CD4-positive, CD25-positive, alpha-beta regulatory T cell (primary cell): Measurements from ENCODE around the gene MEIS2. TPM values are rescaled to one million over a fixed set of nuclear protein-coding genes. Genes with fewer than 3 reads are reported as not detected.

Experiments
- ATAC-seq, 2 donors: fragments of 150-1000 bp; cut with Tn5 transposase; one replicate each; pipeline ENCODE4 v1.10.0; 2021; ENCODE audit warnings: low read depth in 2 of 2, moderate number of reproducible peaks in 2 of 2, moderate library complexity in 1 of 2
- DNase-seq, 3 donors: peaks; one replicate each; pipeline versions ENCODE4 v3.0.0 to v3.0.0-alpha.2; 2012 to 2022; ENCODE audit warnings: mixed read lengths in 1 of 3
- H3K27ac ChIP-seq: one replicate; pipeline ENCODE4 v1.7.0; 2013; ENCODE audit warnings: mild to moderate bottlenecking, low read length; ENCODE audit not compliant: insufficient read depth, poor library complexity, severe bottlenecking
- H3K27me3 ChIP-seq: one replicate; pipeline ENCODE4 v1.7.0; 2013; ENCODE audit warnings: low read length; ENCODE audit not compliant: control insufficient read depth, insufficient read depth
- H3K36me3 ChIP-seq: one replicate; pipeline ENCODE4 v1.7.0; 2013; ENCODE audit warnings: mild to moderate bottlenecking, low read length, moderate library complexity; ENCODE audit not compliant: control insufficient read depth, insufficient read depth
- H3K4me1 ChIP-seq: 2 replicates; pipeline ENCODE4 v1.7.0; 2013; ENCODE audit warnings: mild to moderate bottlenecking, low read length; ENCODE audit not compliant: insufficient read depth, control insufficient read depth, poor library complexity, severe bottlenecking
- H3K4me3 ChIP-seq: one replicate; pipeline ENCODE4 v1.7.0; 2013; ENCODE audit warnings: low read depth, mild to moderate bottlenecking, low read length, moderate library complexity
- H3K9me3 ChIP-seq, 2 experiments: 1 replicate in 1 of 2; 2 replicates in 1 of 2; pipeline ENCODE4 v1.7.0; 2013; ENCODE audit warnings: low read length in 2 of 2, mild to moderate bottlenecking in 1 of 2, moderate library complexity in 1 of 2; ENCODE audit not compliant: control insufficient read depth in 2 of 2
- H3K27ac Mint-ChIP-seq, 3 donors: one replicate each; pipeline ENCODE4 v1.8.0; 2020 to 2022; ENCODE audit warnings: mild to moderate bottlenecking in 3 of 3, mixed read lengths in 3 of 3, moderate library complexity in 2 of 3
- H3K27me3 Mint-ChIP-seq: one replicate; pipeline ENCODE4 v1.8.0; 2022; ENCODE audit warnings: mild to moderate bottlenecking, mixed read lengths
- H3K36me3 Mint-ChIP-seq: one replicate; pipeline ENCODE4 v1.8.0; 2020; ENCODE audit warnings: mixed read lengths
- H3K4me1 Mint-ChIP-seq, 4 donors: one replicate each; pipeline ENCODE4 v1.8.0; 2020 to 2022; ENCODE audit warnings: mixed read lengths in 4 of 4, mild to moderate bottlenecking in 1 of 4
- H3K4me3 Mint-ChIP-seq, 4 donors: one replicate each; pipeline ENCODE4 v1.8.0; 2020 to 2022; ENCODE audit warnings: mild to moderate bottlenecking in 4 of 4, mixed read lengths in 4 of 4, moderate library complexity in 3 of 4
- H3K9me3 Mint-ChIP-seq, 7 donors: one replicate each; pipeline ENCODE4 v1.8.0; 2020 to 2022; ENCODE audit warnings: mixed read lengths in 7 of 7, mild to moderate bottlenecking in 3 of 7, moderate library complexity in 2 of 7
- polyA plus RNA-seq, 4 donors: library from polyadenylated mRNA; unstranded; fragments of 300-500 nt; fragmentation: Illumina TruSeq; gene quantifications; one replicate each; pipeline ENCODE4 v1.2.3, GENCODE V29; 2021
- total RNA-seq: library from RNA; stranded (reverse); gene quantifications from one replicate; pipeline ENCODE4 v1.2.3, GENCODE V29; 2022

The MEIS2 gene
- total and polyA plus RNA-seq, 5 donors from 2014 or later = not detected

DNA sequence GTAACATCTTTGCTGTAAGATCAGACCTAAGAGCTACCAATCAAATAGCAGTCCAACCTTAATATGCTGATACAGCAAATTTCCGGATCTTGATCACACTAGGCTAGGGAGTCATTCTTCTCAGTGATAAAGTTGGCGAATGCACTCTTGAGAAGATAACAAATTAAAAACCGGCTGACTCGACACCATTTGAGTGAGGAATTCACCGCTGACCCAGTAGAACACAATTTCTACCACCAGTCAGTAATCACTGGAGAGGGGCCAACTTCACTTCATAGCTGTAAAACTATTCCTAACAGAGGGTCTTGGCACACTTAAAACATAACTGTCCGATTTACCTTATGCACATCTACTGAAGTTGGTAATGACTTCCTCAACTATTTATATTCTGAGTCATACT is 47.2 kb downstream of the MEIS2 start:
- Histone ChIP-seq H3K4me1 (no peaks in the 10 kb centered on the region), H3K4me3 (no peak overlapping the region), H3K27me3 (no peaks in the 10 kb centered on the region), H3K36me3 (no peaks in the 10 kb centered on the region), H3K9me3 (no peaks in the 10 kb centered on the region), H3K27ac (no peak overlapping the region)
- Mint-ChIP-seq H3K4me3 (no peak overlapping the region), H3K27ac (no peak overlapping the region), H3K27me3 (no peaks in the 10 kb centered on the region), H3K4me1 (no peaks in the 10 kb centered on the region), H3K9me3 (peaks cover 0 to 2% (median 0%) of the 10 kb centered on the region in 7 donors), H3K36me3 (no peaks in the 10 kb centered on the region)
- ATAC-seq (no peak), DNase-seq (no peak)

DNA sequence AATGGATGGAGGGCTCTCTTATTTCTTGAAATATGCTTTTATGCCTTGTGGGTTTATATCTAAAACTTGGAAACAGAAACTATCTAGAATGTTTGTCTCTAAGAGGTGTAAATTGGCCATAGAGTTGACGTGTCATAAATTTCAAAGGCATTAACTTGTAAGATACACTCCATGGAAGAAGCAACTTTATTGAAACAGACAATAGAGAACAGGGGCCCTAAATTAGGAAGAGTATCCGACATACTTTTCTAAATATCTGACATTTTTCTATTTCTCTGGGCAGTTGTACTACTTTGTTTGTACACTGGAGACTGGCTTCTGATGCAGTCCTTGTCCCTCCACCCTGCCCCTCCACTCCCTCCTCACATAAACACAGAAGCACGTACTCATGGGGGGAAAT is 50.0 kb downstream of the MEIS2 start:
- ATAC-seq (no peak), DNase-seq (no peak)
- Histone ChIP-seq H3K4me3 (no peak overlapping the region), H3K36me3 (no peaks in the 10 kb centered on the region), H3K27me3 (no peaks in the 10 kb centered on the region), H3K4me1 (no peaks in the 10 kb centered on the region), H3K9me3 (no peaks in the 10 kb centered on the region), H3K27ac (no peak overlapping the region)
- no peak overlapping the region for H3K27ac Mint-ChIP-seq
- no peak overlapping the region for H3K4me3 Mint-ChIP-seq
- H3K27me3 Mint-ChIP-seq = no peaks in the 10 kb centered on the region
- no peaks in the 10 kb centered on the region for H3K36me3 Mint-ChIP-seq
- H3K4me1 Mint-ChIP-seq = no peaks in the 10 kb centered on the region
- peaks cover 0 to 2% (median 0%) of the 10 kb centered on the region in 7 donors for H3K9me3 Mint-ChIP-seq

DNA sequence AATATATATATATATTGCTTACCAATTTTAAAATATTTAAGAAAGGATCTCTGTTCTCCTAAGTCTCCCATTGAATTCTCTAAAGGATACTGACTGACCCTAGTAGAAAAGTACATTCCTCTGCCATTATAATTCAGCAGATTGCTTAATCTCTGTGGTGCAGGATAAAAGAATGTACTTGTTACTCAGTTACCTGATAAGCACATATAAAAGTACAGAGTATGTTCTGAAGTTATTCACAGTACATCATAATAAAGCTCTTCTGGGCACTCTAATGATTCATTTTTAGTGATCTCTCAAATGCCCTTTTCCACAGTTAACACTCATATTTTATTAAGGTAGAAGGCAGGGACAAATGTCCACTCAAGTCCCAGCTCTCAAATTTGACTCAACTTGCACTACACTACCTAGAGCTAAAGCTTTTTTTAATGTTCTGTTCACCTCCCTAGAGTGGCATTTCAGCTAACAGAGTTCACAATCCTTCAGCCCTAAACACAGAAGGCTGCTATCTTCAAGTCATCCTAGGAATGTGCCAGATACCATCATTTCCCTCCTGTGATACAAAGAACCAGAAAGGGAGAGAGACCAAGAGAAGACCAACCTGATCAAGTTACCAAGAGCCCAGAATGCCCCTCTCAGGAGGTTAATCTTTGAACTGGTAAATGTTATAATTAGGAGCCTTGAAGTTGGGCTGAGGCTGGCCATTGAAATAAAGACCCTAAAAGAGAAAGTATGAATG is 53.3 kb downstream of the MEIS2 start:
- Histone ChIP-seq H3K36me3 (no peaks in the 10 kb centered on the region), H3K4me3 (no peak overlapping the region), H3K4me1 (no peaks in the 10 kb centered on the region), H3K27me3 (no peaks in the 10 kb centered on the region), H3K9me3 (no peaks in the 10 kb centered on the region), H3K27ac (no peak overlapping the region)
- H3K4me1 Mint-ChIP-seq = no peaks in the 10 kb centered on the region
- no peaks in the 10 kb centered on the region for H3K36me3 Mint-ChIP-seq
- DNase-seq (no peak), ATAC-seq (no peak)
- H3K9me3 Mint-ChIP-seq = peaks cover 0 to 2% (median 0%) of the 10 kb centered on the region in 7 donors
- peaks cover 4% of the 10 kb centered on the region for H3K27me3 Mint-ChIP-seq
- H3K4me3 Mint-ChIP-seq = no peak overlapping the region
- no peak overlapping the region for H3K27ac Mint-ChIP-seq

DNA sequence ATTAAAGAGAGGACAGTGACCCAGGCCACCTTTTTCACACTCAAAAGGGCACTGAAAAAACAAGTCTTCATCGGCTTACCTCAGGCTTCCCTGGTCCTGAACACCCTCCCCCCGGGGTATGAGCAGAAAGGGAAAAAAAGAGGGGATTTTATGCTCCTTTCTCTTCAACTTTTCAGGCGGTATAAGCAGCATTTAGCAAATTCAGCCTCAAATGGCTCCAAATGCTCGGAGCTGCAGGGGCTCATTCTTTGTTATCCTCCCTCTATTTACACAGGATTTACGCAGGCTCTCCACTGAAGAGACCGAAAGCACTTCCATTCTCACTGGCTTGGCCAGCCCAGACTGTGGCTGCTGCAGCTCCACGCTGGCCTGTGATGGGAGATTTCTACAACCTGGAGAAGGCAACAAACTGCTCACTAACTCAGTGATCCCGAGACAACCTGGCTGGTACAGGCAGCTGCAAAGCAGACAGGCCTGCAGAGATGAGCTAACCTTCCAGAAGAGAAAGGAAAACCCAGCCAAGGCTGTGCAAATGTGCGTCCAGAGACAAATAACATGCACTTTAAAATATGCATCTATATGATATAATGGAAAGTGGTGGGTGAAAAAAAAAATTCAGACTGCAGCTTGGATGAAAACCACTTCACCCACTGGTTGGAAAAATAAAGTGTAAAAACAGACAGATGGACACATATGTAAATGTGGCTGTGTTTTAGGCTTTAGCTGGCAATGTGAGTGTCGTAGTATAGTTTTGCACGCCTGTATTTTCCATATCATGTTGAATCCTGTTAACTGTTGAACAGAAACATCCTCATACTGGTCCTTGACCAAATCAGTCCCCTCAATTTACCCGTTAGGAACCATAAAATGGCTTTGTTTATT is 54.2 kb downstream of the MEIS2 start:
- no peak overlapping the region for H3K4me3 Mint-ChIP-seq
- H3K36me3 ChIP-seq = no peaks in the 10 kb centered on the region

DNA sequence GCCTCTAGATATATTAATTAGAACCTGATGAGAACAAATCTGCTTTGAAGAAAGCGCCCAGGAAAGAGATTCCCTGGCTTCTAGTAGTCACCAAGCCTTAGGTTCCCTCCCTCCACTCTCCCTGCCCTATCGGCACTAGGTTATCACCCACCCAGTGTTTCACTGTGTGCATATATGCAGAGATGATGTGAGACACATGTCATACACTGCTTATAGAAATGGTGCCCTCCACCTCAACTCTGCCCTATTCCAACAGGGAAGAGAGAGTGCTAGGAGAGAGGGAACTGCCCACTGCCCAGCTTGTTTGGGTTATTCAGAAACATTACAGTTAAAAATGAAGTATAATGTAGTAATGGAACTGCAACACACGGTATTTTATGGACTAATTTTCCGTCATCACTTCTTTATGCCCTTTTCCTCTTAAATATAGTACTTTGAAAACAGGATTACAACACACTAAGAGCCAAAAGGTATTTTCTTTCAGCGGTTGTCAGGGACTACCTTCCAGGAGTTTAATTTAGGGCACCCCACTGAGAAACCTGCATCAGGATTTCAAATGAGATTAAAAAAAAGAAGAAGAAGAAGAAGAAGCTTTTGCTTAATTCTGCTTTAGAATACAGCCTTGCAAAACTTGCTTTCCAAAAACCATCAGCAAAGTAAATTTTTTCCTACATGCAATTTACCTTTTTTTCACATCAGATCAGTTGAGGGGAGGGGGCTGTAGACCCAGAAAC is 55.3 kb downstream of the MEIS2 start:
- no peak overlapping the region for H3K27ac Mint-ChIP-seq
- Histone ChIP-seq H3K27me3 (no peaks in the 10 kb centered on the region), H3K4me1 (no peaks in the 10 kb centered on the region), H3K4me3 (no peak overlapping the region), H3K9me3 (no peaks in the 10 kb centered on the region), H3K36me3 (no peaks in the 10 kb centered on the region), H3K27ac (no peak overlapping the region)
- H3K36me3 Mint-ChIP-seq = no peaks in the 10 kb centered on the region
- no peak overlapping the region for H3K4me3 Mint-ChIP-seq
- DNase-seq (no peak), ATAC-seq (no peak)
- H3K9me3 Mint-ChIP-seq = peaks cover 0 to 2% (median 0%) of the 10 kb centered on the region in 7 donors
- H3K4me1 Mint-ChIP-seq = no peaks in the 10 kb centered on the region
- peaks cover 4% of the 10 kb centered on the region for H3K27me3 Mint-ChIP-seq

More for the DNA sequence above, 54.2 kb downstream of the MEIS2 start:
- no peak overlapping the region for H3K4me3 ChIP-seq
- H3K9me3 ChIP-seq = no peaks in the 10 kb centered on the region
- H3K4me1 ChIP-seq = no peaks in the 10 kb centered on the region
- Mint-ChIP-seq H3K36me3 (no peaks in the 10 kb centered on the region), H3K27me3 (peaks cover 4% of the 10 kb centered on the region), H3K4me1 (no peaks in the 10 kb centered on the region), H3K9me3 (peaks cover 0 to 2% (median 0%) of the 10 kb centered on the region in 7 donors), H3K27ac (no peak overlapping the region)
- no peaks in the 10 kb centered on the region for H3K27me3 ChIP-seq
- DNase-seq = no peak
- no peak overlapping the region for H3K27ac ChIP-seq
- ATAC-seq = no peak

DNA sequence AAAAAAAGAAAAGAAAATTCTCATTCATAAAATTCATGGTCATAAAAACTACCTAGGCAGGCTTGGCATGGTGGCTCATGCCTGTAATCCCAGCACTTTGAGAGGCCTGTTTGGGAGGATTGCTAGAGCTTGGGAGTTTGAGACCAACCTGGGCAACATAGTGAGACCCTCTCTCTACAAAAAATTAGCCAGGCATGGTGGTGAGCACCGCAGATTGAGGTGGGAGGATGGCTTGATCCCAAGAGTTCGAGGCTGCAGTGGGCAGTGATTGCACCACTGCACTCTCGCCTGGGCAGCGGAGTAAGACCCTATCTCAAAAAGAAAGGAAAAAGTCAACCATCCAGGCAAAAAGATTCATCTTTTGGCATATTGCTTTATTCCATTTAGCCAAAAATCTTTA is 58.5 kb downstream of the MEIS2 start:
- Histone ChIP-seq H3K27me3 (no peaks in the 10 kb centered on the region), H3K4me3 (no peak overlapping the region), H3K4me1 (no peaks in the 10 kb centered on the region), H3K27ac (no peak overlapping the region), H3K36me3 (no peaks in the 10 kb centered on the region), H3K9me3 (no peaks in the 10 kb centered on the region)
- Mint-ChIP-seq H3K27me3 (peaks cover 4% of the 10 kb centered on the region), H3K36me3 (no peaks in the 10 kb centered on the region), H3K27ac (no peak overlapping the region), H3K4me3 (no peak overlapping the region), H3K9me3 (peaks cover 0 to 2% (median 0%) of the 10 kb centered on the region in 7 donors), H3K4me1 (no peaks in the 10 kb centered on the region)
- DNase-seq (no peak), ATAC-seq (no peak)

DNA sequence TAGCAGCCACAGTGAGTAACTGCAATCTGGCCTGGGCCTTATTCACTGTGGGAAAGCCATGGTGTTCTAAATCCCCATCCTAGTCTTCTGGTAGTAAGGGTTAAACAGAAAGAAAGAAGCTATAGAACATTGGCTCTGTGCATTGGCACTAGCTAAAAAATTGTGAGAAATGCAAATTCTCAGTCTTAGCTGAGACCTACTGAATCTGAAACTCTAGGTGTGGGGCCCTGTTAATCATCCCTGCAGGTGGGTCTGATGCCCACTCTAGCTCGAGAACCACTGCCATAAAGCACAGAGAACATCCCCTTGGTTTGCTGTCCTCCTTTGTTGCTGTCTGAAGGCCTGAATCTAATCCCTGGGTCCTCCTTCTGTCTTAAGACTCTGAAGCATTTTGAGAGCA is 59.3 kb downstream of the MEIS2 start:
- Mint-ChIP-seq H3K4me1 (no peaks in the 10 kb centered on the region), H3K27ac (no peak overlapping the region), H3K9me3 (peaks cover 0 to 2% (median 0%) of the 10 kb centered on the region in 7 donors), H3K4me3 (no peak overlapping the region), H3K27me3 (peaks cover 4% of the 10 kb centered on the region), H3K36me3 (no peaks in the 10 kb centered on the region)
- Histone ChIP-seq H3K9me3 (no peaks in the 10 kb centered on the region), H3K27ac (no peak overlapping the region), H3K36me3 (no peaks in the 10 kb centered on the region), H3K27me3 (no peaks in the 10 kb centered on the region), H3K4me3 (no peak overlapping the region), H3K4me1 (no peaks in the 10 kb centered on the region)
- no peak for DNase-seq
- no peak for ATAC-seq
